ENCODE data around the gene PCDHGA4.

PCDHGA4 gene

DNA sequence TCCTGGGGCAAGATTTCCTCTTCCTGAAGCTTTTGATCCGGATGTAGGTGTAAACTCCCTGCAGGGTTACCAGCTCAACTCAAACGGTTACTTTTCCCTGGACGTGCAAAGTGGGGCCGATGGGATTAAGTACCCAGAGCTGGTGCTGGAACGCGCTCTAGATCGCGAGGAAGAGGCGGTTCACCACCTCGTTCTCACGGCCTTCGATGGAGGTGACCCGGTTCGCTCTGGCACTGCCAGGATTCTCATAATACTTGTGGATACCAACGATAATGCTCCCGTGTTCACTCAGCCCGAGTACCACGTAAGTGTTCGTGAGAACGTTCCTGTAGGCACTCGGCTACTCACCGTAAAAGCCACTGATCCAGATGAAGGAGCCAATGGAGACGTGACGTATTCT, 820 bp downstream of the PCDHGA4 start:
- H3K4me3 ChIP-seq (ENCODE audit: low read depth, low read length), result no peak overlapping the region
- no peak for TF ChIP-seq CTCF (IDR thresholded peaks at IDR 0.05; ENCODE audit: borderline replicate concordance, insufficient read depth, low read depth, low read length)

GRCh38 chr5:141356133-141356532, 1.3 kb downstream of the PCDHGA4 start:
- H3K4me3 ChIP-seq (ENCODE audit: low read depth, low read length), result no peak overlapping the region
- TF ChIP-seq CTCF (IDR thresholded peaks at IDR 0.05; ENCODE audit: borderline replicate concordance, insufficient read depth, low read depth, low read length), result no peak

GRCh38 chr5:141356950-141357349, 2.1 kb downstream of the PCDHGA4 start:
- H3K4me3 ChIP-seq (ENCODE audit: low read depth, low read length), result no peak overlapping the region
- TF ChIP-seq CTCF (IDR thresholded peaks at IDR 0.05; ENCODE audit: borderline replicate concordance, insufficient read depth, low read depth, low read length), result no peak

- peak; percentile 32; the same call in 1 of the 2 replicates for TF ChIP-seq CTCF (IDR thresholded peaks at IDR 0.05; ENCODE audit: borderline replicate concordance, insufficient read depth, low read depth, low read length)
- peak within 1 kb of the TSS; percentile 56 for H3K4me3 ChIP-seq (ENCODE audit: low read depth, low read length)
Measured at GRCh38 chr5:141359790-141360426, 5.1 kb downstream of the PCDHGA4 start, which contains the start of gene PCDHGB2. Gene PCDHGB2 (plus strand): TSS chr5:141359994. CDS start chr5:141360136, 142 bp downstream.

DNA sequence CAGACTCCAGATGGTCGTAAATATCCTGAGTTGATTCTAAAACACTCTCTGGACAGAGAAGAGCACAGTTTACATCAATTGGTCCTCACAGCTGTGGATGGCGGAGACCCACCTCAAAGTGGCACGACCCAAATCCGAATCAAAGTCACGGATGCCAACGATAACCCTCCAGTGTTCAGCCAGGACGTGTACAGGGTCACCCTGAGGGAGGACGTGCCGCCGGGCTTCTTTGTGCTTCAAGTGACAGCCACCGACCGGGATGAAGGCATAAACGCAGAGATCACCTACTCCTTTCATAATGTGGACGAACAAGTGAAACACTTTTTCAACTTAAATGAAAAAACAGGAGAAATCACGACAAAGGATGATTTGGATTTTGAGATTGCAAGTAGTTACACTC, 5.9 kb downstream of the PCDHGA4 start:
- TF ChIP-seq CTCF (IDR thresholded peaks at IDR 0.05; ENCODE audit: borderline replicate concordance, insufficient read depth, low read depth, low read length), result no peak
- no peak overlapping the region for H3K4me3 ChIP-seq (ENCODE audit: low read depth, low read length)

- H3K4me3 ChIP-seq (ENCODE audit: low read depth, low read length), result no peak overlapping the region
- no peak for TF ChIP-seq CTCF (IDR thresholded peaks at IDR 0.05; ENCODE audit: borderline replicate concordance, insufficient read depth, low read depth, low read length)
Measured at GRCh38 chr5:141362719-141363118, 7.9 kb downstream of the PCDHGA4 start.

DNA sequence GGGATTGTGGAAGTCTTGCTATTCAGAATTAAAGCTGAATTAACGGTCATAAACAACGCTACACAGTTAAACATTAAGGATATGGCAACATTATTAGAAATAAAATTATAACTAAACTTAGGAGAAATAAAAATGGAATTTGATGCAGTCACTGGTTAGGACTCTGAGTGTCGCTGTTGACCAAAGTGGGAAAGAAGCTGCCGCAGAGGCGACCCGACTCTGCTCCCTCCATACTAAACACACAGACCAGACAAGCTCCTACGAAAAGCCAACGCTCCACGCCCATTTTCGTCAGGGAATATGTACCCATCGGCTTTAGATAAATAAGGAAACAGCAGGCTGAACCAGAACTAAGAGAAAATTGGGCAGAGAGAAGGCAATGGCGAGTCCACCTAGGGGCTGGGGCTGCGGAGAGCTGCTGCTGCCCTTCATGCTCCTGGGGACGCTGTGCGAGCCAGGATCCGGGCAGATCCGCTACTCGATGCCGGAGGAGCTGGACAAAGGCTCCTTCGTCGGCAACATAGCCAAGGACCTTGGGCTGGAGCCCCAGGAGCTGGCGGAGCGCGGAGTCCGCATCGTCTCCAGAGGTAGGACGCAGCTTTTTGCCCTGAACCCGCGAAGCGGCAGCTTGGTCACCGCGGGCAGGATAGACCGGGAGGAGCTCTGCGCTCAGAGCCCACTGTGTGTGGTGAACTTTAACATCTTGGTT, 9.3 kb downstream of the PCDHGA4 start, which contains the start of gene PCDHGA5:
TSS of gene PCDHGA5 (plus strand) at position 211 of the 709 bp plus-strand sequence. CDS start at position 380, 169 bp downstream.
- no peak within 1 kb of the TSS for H3K4me3 ChIP-seq (ENCODE audit: low read depth, low read length)
- TF ChIP-seq CTCF (IDR thresholded peaks at IDR 0.05; ENCODE audit: borderline replicate concordance, insufficient read depth, low read depth, low read length), result no peak

Data from GM12875 (cell line).